Calu3 (cell line): ENCODE measurements around the gene REEP5. TPM values are rescaled to one million over a fixed set of nuclear protein-coding genes. Genes with fewer than 3 reads are reported as not detected.

ENCODE experiments used
- BruUV-seq: library from RNA; stranded (reverse); fragments of 400-500 nt; replicated peaks from 2 replicates; lab custom pipeline; 2021; lab: Mats Ljungman, UMichigan
- CTCF ChIA-PET: fragments of 300-600 bp; sonication (Branson Sonifier 250); formaldehyde crosslinking; loops from one replicate; lab custom pipeline; 2022; ENCODE audit warnings: antibody characterized with exemption; lab: Charles Lee
- DNase-seq: peaks from one replicate; pipeline ENCODE4 v3.0.0; 2022
- H3K27ac Mint-ChIP-seq: one replicate; pipeline ENCODE4 v1.8.0; 2022; ENCODE audit warnings: mixed read lengths; ENCODE audit not compliant: unreplicated experiment
- H3K27me3 Mint-ChIP-seq: one replicate; pipeline ENCODE4 v1.8.0; 2022; ENCODE audit warnings: mixed read lengths; ENCODE audit not compliant: unreplicated experiment
- H3K36me3 Mint-ChIP-seq: one replicate; pipeline ENCODE4 v1.8.0; 2022; ENCODE audit warnings: mild to moderate bottlenecking, moderate library complexity, mixed read lengths; ENCODE audit not compliant: insufficient read depth, unreplicated experiment
- H3K4me1 Mint-ChIP-seq: one replicate; pipeline ENCODE4 v1.8.0; 2022; ENCODE audit warnings: mild to moderate bottlenecking, low read depth, mixed read lengths; ENCODE audit not compliant: unreplicated experiment
- H3K4me3 Mint-ChIP-seq: one replicate; pipeline ENCODE4 v1.8.0; 2022; ENCODE audit warnings: mild to moderate bottlenecking, low read depth, moderate library complexity, mixed read lengths; ENCODE audit not compliant: unreplicated experiment
- H3K9me3 Mint-ChIP-seq: one replicate; pipeline ENCODE4 v1.8.0; 2022; ENCODE audit warnings: low read depth, mixed read lengths; ENCODE audit not compliant: unreplicated experiment
- intact Hi-C: fragments of 100-400 bp; cut with micrococcal nuclease; formaldehyde crosslinking; loops from one replicate; pipeline ENCODE4 v1.10.0; 2022; ENCODE audit not compliant: unreplicated experiment
- total RNA-seq: library from RNA; stranded (reverse); gene quantifications from 2 replicates; pipeline ENCODE4 v1.2.3, GENCODE V29; 2022
- TF ChIP-seq, protein P1 (sequence below): fragments of 200-600 bp; IDR thresholded peaks from one replicate; pipeline ENCODE4 v1.8.0; 2022; ENCODE audit warnings: antibody characterized with exemption; ENCODE audit not compliant: unreplicated experiment

The REEP5 gene
- total RNA-seq, 1 experiment from 2014 or later, result 123 TPM

DNA sequence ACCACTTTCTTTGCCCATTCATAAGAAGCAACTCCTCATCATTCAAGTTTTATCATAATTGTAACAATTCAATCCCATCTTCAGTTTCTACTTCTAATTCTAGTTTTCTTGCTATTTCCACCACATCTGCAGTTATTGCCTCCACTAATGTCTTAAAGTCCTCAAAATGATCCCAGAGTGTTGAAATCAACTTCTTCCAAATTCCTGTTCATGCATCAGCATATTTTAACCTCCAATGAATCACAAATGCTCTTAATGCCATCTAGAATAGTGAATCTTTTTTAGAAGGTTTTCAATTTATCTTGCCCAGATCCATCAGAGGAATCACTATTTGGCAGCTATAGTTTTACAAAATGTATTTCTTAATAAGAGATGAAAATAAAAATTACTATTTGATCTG, 64.2 kb downstream of the REEP5 start:
- H3K9me3 Mint-ChIP-seq, result no peaks in the 10 kb centered on the region
- no TSS peak for BruUV-seq
- no peak overlapping the region for H3K27ac Mint-ChIP-seq
- peaks cover 25% of the 10 kb centered on the region for H3K36me3 Mint-ChIP-seq
- H3K4me1 Mint-ChIP-seq, result peaks cover 9% of the 10 kb centered on the region
- CTCF ChIA-PET, result no interaction called here
- intact Hi-C loops, result no loop called here
- H3K4me3 Mint-ChIP-seq, result no peak overlapping the region
- no peak for DNase-seq
- H3K27me3 Mint-ChIP-seq, result peaks cover 30% of the 10 kb centered on the region
- TF ChIP-seq, protein P1, sequence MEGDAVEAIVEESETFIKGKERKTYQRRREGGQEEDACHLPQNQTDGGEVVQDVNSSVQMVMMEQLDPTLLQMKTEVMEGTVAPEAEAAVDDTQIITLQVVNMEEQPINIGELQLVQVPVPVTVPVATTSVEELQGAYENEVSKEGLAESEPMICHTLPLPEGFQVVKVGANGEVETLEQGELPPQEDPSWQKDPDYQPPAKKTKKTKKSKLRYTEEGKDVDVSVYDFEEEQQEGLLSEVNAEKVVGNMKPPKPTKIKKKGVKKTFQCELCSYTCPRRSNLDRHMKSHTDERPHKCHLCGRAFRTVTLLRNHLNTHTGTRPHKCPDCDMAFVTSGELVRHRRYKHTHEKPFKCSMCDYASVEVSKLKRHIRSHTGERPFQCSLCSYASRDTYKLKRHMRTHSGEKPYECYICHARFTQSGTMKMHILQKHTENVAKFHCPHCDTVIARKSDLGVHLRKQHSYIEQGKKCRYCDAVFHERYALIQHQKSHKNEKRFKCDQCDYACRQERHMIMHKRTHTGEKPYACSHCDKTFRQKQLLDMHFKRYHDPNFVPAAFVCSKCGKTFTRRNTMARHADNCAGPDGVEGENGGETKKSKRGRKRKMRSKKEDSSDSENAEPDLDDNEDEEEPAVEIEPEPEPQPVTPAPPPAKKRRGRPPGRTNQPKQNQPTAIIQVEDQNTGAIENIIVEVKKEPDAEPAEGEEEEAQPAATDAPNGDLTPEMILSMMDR, result no peak

- intact Hi-C loops, result no loop called here
- BruUV-seq, result no TSS peak
- no peaks in the 10 kb centered on the region for H3K4me1 Mint-ChIP-seq
- TF ChIP-seq, protein P1, result no peak
- no peak overlapping the region for H3K27ac Mint-ChIP-seq
- DNase-seq, result no peak
- H3K36me3 Mint-ChIP-seq, result no peaks in the 10 kb centered on the region
- H3K4me3 Mint-ChIP-seq, result no peak overlapping the region
- CTCF ChIA-PET, result no interaction called here
- H3K9me3 Mint-ChIP-seq, result no peaks in the 10 kb centered on the region
- peaks cover 30% of the 10 kb centered on the region for H3K27me3 Mint-ChIP-seq
These were observed 67.4 kb downstream of the REEP5 start for GRCh38 chr5:112854651-112855050.

DNA sequence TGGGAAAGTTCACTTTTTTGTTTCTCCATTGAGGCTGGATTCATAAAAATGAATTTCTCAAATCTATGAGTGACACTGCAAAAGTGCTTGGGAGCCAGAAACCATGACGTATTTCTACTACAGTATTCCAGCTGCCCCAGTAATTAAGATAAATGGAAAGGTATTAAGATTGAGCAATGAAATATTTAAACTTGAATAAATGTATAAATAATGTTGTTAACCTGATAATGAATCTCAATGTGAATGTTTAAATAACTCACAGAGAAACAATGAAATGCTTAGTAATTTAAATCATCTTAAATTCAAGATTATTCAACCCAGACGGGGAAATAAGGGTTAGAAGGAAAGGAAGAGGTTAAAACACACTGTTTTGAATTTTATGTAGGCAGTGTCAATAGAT, 72.1 kb downstream of the REEP5 start:
- Mint-ChIP-seq H3K4me3 (no peak overlapping the region), H3K27me3 (peaks cover 9% of the 10 kb centered on the region), H3K36me3 (no peaks in the 10 kb centered on the region), H3K27ac (no peak overlapping the region), H3K4me1 (no peaks in the 10 kb centered on the region), H3K9me3 (no peaks in the 10 kb centered on the region)
- intact Hi-C loops, result loop anchor here (2.0 kb wide), 1 partner anchor 299 kb away; no protein-coding TSS in a partner anchor
- DNase-seq, result no peak
- CTCF ChIA-PET, result no interaction called here
- BruUV-seq, result no TSS peak
- TF ChIP-seq, protein P1, result no peak

DNA sequence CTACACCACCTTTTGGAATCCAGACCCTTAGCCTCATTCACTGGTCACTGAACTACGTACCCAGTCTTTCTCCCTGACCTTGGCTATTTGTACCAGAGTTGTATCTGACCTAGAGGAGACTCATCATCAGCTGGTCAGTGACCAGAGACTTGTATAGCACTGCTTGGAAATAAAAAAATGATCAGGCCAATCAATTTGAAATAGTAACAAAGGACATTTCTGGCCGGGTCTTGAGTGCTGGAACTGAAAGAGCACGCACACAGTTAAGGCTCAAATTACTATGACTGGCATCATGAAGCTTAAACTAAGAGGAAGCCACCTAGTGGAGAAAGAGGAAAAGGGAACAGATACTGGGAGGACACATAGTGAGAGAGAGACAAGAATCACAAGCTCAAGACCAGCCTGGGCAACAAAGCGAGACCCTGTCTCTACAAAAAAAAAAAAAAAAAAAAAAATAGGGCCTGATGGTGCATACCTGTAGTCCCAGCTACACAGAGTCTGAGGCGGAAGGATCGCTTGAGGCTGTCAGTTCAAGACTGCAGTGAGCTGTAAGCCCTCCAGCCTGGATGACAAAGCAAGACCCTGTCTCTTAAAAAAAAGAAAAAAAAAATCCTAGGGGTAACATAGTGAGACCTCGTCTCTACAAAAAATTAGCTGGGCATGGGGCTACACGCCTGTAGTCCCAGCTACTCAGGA, 73.8 kb downstream of the REEP5 start:
- TF ChIP-seq, protein P1, result peak; percentile 64
- no TSS peak for BruUV-seq
- H3K4me3 Mint-ChIP-seq, result no peak overlapping the region
- H3K27me3 Mint-ChIP-seq, result no peaks in the 10 kb centered on the region
- H3K36me3 Mint-ChIP-seq, result no peaks in the 10 kb centered on the region
- intact Hi-C loops, result loop anchor here (1.0 to 2.0 kb wide), 2 partner anchors 157 to 297 kb away; no protein-coding TSS in a partner anchor
- CTCF ChIA-PET, result interaction anchor here (0.6 to 1.4 kb wide), 16 partner anchors 11 to 534 kb away, joined by 3 to 25 read pairs (median 4); partner anchors contain the start of gene SRP19
- H3K27ac Mint-ChIP-seq, result no peak overlapping the region
- DNase-seq, result peak; percentile 21
- H3K4me1 Mint-ChIP-seq, result no peaks in the 10 kb centered on the region
- H3K9me3 Mint-ChIP-seq, result no peaks in the 10 kb centered on the region
